ENCODE results near the gene GEN1.

GEN1 gene

GRCh38 chr2:17753803-17754663 is at the start of gene GEN1, which contains the start of gene SMC6:
Gene GEN1, plus strand, starts transcription at chr2:17754138. Its CDS starts 5,806 bp downstream, at chr2:17759944.
Gene SMC6, minus strand, starts transcription at chr2:17753810. Its CDS starts 7,864 bp downstream, at chr2:17745946.
- DNase-seq (ENCODE audit: low spot score): peak; percentile 88
- FAIRE-seq: no peak

GRCh38 chr2:17706845-17707244 is 47.1 kb upstream of the GEN1 start:
- no peak for DNase-seq (ENCODE audit: low spot score)
- no peak for FAIRE-seq

GRCh38 chr2:17708501-17708900 is 45.4 kb upstream of the GEN1 start:
- no peak for FAIRE-seq
- no peak for DNase-seq (ENCODE audit: low spot score)

GRCh38 chr2:17709897-17710296 is 44.0 kb upstream of the GEN1 start:
- DNase-seq (ENCODE audit: low spot score) (no peak), FAIRE-seq (no peak)

- no peak for DNase-seq (ENCODE audit: low spot score)
- FAIRE-seq: no peak
Observed at GRCh38 chr2:17710547-17711248, 43.2 kb upstream of the GEN1 start.

GRCh38 chr2:17713291-17713690 is 40.6 kb upstream of the GEN1 start:
- FAIRE-seq: no peak
- no peak for DNase-seq (ENCODE audit: low spot score)

GRCh38 chr2:17717666-17718065 is 36.3 kb upstream of the GEN1 start:
- DNase-seq (ENCODE audit: low spot score) (no peak), FAIRE-seq (no peak)

- DNase-seq (ENCODE audit: low spot score): no peak
- FAIRE-seq: no peak
Observed at GRCh38 chr2:17718689-17719088, 35.2 kb upstream of the GEN1 start.

- no peak for DNase-seq (ENCODE audit: low spot score)
- FAIRE-seq: peak; percentile 48
Observed at GRCh38 chr2:17719562-17720371, 34.2 kb upstream of the GEN1 start.

- DNase-seq (ENCODE audit: low spot score) (no peak), FAIRE-seq (no peak)
Observed at GRCh38 chr2:17728210-17728609, 25.7 kb upstream of the GEN1 start.

- FAIRE-seq: no peak
Observed at GRCh38 chr2:17729880-17730279, 24.1 kb upstream of the GEN1 start.

GRCh38 chr2:17733599-17733998 is 20.3 kb upstream of the GEN1 start:
- DNase-seq (ENCODE audit: low spot score) (no peak), FAIRE-seq (no peak)

More at GRCh38 chr2:17729880-17730279, 24.1 kb upstream of the GEN1 start:
- DNase-seq (ENCODE audit: low spot score): no peak

- DNase-seq (ENCODE audit: low spot score): no peak
- FAIRE-seq: no peak
Observed at GRCh38 chr2:17735864-17736263, 18.1 kb upstream of the GEN1 start.

GRCh38 chr2:17736989-17737388 is 16.9 kb upstream of the GEN1 start:
- FAIRE-seq: no peak
- no peak for DNase-seq (ENCODE audit: low spot score)

GRCh38 chr2:17740203-17740602 is 13.7 kb upstream of the GEN1 start:
- DNase-seq (ENCODE audit: low spot score) (no peak), FAIRE-seq (no peak)

- FAIRE-seq (no peak), DNase-seq (ENCODE audit: low spot score) (peak; percentile 23)
Observed at GRCh38 chr2:17747684-17748452, 6.1 kb upstream of the GEN1 start.

GRCh38 chr2:17748745-17749144 is 5.2 kb upstream of the GEN1 start:
- DNase-seq (ENCODE audit: low spot score) (no peak), FAIRE-seq (no peak)

- DNase-seq (ENCODE audit: low spot score) (no peak), FAIRE-seq (no peak)
Observed at GRCh38 chr2:17749753-17750438, 4.0 kb upstream of the GEN1 start.

- no peak for FAIRE-seq
- DNase-seq (ENCODE audit: low spot score): no peak
Observed at GRCh38 chr2:17752246-17752645, 1.7 kb upstream of the GEN1 start.
